ENCODE results near the gene PI4KB.

DNA sequence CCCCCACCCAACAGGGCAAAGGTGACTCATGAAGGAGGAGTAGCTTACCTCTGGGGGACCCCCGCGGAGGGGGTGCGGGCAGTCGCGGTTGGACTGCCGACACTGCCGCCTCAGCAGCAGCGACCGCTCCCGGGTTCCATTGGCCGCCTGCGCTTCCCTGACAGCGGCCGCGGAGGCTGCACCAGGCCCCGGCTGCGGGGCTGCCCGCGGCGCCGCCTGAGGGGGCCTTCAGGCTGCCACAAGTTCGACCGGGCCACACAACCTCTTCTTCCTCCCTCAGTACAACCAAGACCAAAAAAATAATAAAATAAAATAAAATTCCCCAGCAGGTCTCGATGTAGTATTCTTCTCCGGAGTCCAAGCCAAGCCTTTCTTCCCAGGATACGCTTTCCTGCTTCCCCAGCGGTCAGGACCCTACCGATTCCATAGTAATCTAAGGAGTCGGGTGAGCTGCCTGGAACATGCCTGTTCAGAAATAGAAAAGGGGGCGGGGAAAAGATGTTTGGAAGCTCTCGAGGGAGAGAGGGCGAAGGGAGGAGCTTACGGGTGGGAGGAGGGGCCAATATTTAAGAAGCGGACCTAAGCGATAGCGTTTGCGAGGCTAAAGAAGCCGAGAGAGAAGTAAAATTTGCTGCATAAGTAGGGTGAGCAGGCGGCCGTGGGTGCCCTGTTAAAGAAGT, at the start of gene PI4KB:
- TF ChIP-seq, protein P1, sequence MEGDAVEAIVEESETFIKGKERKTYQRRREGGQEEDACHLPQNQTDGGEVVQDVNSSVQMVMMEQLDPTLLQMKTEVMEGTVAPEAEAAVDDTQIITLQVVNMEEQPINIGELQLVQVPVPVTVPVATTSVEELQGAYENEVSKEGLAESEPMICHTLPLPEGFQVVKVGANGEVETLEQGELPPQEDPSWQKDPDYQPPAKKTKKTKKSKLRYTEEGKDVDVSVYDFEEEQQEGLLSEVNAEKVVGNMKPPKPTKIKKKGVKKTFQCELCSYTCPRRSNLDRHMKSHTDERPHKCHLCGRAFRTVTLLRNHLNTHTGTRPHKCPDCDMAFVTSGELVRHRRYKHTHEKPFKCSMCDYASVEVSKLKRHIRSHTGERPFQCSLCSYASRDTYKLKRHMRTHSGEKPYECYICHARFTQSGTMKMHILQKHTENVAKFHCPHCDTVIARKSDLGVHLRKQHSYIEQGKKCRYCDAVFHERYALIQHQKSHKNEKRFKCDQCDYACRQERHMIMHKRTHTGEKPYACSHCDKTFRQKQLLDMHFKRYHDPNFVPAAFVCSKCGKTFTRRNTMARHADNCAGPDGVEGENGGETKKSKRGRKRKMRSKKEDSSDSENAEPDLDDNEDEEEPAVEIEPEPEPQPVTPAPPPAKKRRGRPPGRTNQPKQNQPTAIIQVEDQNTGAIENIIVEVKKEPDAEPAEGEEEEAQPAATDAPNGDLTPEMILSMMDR (IDR thresholded peaks at IDR 0.05; ENCODE audit: poor library complexity, severe bottlenecking) = no peak
- TF ChIP-seq RAD21 (conservative IDR thresholded peaks at IDR 0.05) (no peak), POLR2AphosphoS5 (IDR thresholded peaks at IDR 0.05) (peak; percentile 69), TAF1 (IDR thresholded peaks at IDR 0.05; ENCODE audit: low read depth) (peak; percentile 55), MXI1 (conservative IDR thresholded peaks at IDR 0.05; ENCODE audit: poor library complexity, severe bottlenecking) (peak; percentile 57), EP300 (conservative IDR thresholded peaks at IDR 0.05; ENCODE audit: poor library complexity, severe bottlenecking) (no peak), EZH2 (IDR thresholded peaks at IDR 0.05; ENCODE audit: borderline replicate concordance, insufficient read depth, low read length, poor library complexity, severe bottlenecking) (no peak), SMC3 (conservative IDR thresholded peaks at IDR 0.05; ENCODE audit: poor library complexity) (no peak)
- TF ChIP-seq, protein P2, sequence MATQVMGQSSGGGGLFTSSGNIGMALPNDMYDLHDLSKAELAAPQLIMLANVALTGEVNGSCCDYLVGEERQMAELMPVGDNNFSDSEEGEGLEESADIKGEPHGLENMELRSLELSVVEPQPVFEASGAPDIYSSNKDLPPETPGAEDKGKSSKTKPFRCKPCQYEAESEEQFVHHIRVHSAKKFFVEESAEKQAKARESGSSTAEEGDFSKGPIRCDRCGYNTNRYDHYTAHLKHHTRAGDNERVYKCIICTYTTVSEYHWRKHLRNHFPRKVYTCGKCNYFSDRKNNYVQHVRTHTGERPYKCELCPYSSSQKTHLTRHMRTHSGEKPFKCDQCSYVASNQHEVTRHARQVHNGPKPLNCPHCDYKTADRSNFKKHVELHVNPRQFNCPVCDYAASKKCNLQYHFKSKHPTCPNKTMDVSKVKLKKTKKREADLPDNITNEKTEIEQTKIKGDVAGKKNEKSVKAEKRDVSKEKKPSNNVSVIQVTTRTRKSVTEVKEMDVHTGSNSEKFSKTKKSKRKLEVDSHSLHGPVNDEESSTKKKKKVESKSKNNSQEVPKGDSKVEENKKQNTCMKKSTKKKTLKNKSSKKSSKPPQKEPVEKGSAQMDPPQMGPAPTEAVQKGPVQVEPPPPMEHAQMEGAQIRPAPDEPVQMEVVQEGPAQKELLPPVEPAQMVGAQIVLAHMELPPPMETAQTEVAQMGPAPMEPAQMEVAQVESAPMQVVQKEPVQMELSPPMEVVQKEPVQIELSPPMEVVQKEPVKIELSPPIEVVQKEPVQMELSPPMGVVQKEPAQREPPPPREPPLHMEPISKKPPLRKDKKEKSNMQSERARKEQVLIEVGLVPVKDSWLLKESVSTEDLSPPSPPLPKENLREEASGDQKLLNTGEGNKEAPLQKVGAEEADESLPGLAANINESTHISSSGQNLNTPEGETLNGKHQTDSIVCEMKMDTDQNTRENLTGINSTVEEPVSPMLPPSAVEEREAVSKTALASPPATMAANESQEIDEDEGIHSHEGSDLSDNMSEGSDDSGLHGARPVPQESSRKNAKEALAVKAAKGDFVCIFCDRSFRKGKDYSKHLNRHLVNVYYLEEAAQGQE (IDR thresholded peaks at IDR 0.05; ENCODE audit: borderline replicate concordance) = peak; percentile 30

All from neural cell (in vitro differentiated cells).